Uterus (tissue), 2 donors: ENCODE results near the gene DMD.

Source experiments
- CTCF ChIP-seq, 4 experiments: fragments of 200-600 bp in 2 of 4; fragments of 450-650 bp in 2 of 4; sonication (generic) in 2 of 4; IDR thresholded peaks; one replicate each; pipeline ENCODE4 v1.5.1; 2016 to 2019; ENCODE audit warnings: antibody characterized with exemption in 4 of 4, mild to moderate bottlenecking in 2 of 4, moderate library complexity in 1 of 4
- POLR2A ChIP-seq, 2 donors: fragments of 450-650 bp; IDR thresholded peaks; one replicate each; pipeline ENCODE4 v1.6.1; 2016; ENCODE audit warnings: antibody characterized with exemption in 2 of 2, mild to moderate bottlenecking in 1 of 2, moderate library complexity in 1 of 2

- no peak for TF ChIP-seq CTCF (IDR thresholded peaks at IDR 0.05)
- no peak for TF ChIP-seq POLR2A (IDR thresholded peaks at IDR 0.05)
Measured at GRCh38 chrX:31929366-31929765, 1282.0 kb downstream of the DMD start.
